Suppressor macrophage treated with lipopolysaccharide for 4 hours (primary cell): ENCODE measurements around the gene MBOAT1.
"Not testable (repeated sequence)": the region's sequence is repeated elsewhere in the genome, so short reads cannot be mapped to it uniquely, and the experiment has no call there.

ENCODE experiments used
- DNase-seq: peaks from one replicate; pipeline ENCODE4 v3.0.0-alpha.2; 2020

MBOAT1 gene, protein sequence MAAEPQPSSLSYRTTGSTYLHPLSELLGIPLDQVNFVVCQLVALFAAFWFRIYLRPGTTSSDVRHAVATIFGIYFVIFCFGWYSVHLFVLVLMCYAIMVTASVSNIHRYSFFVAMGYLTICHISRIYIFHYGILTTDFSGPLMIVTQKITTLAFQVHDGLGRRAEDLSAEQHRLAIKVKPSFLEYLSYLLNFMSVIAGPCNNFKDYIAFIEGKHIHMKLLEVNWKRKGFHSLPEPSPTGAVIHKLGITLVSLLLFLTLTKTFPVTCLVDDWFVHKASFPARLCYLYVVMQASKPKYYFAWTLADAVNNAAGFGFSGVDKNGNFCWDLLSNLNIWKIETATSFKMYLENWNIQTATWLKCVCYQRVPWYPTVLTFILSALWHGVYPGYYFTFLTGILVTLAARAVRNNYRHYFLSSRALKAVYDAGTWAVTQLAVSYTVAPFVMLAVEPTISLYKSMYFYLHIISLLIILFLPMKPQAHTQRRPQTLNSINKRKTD

DNA sequence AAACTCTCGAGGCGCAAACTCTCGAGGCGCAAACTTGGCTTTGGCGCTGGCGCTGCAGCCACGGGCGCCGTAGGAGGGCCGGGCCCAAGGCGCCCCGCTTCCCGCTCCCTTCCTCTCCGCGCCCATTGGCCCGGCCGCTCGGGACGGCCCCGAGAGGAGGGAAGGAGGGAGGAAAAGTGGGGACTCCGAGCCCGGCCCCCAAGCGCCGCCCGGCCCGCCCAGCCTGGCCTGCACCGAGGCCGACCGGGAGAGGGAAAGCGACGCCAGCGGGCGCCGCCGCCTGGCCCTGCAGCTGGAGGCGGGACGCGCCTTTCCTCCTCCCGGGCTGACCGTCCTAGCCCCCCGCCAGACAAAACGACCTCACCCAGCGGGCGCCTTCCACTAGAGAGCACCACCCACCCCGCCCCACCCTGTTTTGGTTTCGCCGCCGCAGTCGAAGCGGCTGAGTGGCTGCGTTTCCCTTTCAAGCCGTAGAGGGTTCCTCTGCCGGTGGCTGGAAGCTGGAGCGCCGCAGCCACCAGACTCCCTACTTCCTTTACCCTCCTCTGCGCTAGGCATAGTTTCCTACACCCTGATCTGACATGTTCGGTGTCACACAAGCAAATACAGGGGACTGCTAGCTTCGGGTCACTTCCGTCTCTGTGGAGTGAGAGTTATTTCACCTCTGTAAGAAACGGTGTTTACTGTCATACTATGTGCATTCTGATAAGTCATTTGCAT is at the start of gene MBOAT1:
Gene MBOAT1, minus strand, starts transcription at position 78 of the 720 bp plus-strand sequence. CDS start 235 bp downstream, outside the sequence.
- DNase-seq = peak; percentile 93

DNA sequence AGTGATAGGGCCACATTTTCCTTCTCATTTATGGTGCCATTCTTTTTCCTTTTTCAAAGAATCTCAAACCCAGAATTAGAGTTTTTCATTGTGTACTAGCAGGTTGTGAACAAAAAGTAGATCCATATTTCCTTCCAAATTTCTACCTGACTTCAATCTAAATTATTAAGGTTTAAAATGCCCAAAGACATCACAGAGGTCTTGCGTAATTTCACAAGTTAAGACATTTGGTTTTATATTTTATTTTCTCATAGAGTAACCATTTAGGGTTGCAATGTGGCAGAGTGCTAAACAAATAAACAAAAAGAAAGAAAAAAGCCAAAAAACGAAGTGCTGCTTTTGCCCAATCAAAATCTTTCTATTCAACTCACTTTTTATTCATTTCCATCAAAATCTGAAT is 49.4 kb upstream of the MBOAT1 start:
- no peak for DNase-seq

DNA sequence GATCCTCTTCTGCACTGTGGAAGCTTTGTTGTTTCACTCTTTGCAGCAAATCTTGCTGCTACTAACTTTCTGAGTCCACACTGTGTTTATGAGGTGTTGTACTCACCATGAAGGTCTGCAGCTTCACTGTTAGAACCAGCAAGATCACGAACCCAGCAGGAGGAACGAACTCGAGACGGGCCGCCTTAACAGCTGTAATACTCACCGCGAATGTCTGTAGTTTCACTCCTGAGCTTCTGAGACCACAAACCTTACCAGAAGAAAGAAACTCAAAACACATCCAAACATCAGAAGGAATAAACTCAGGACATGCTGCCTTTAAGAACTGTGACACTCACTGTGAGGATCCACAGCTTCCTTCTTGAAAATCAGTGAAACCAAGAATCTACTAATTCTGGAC is 48.1 kb upstream of the MBOAT1 start:
- no peak for DNase-seq

DNA sequence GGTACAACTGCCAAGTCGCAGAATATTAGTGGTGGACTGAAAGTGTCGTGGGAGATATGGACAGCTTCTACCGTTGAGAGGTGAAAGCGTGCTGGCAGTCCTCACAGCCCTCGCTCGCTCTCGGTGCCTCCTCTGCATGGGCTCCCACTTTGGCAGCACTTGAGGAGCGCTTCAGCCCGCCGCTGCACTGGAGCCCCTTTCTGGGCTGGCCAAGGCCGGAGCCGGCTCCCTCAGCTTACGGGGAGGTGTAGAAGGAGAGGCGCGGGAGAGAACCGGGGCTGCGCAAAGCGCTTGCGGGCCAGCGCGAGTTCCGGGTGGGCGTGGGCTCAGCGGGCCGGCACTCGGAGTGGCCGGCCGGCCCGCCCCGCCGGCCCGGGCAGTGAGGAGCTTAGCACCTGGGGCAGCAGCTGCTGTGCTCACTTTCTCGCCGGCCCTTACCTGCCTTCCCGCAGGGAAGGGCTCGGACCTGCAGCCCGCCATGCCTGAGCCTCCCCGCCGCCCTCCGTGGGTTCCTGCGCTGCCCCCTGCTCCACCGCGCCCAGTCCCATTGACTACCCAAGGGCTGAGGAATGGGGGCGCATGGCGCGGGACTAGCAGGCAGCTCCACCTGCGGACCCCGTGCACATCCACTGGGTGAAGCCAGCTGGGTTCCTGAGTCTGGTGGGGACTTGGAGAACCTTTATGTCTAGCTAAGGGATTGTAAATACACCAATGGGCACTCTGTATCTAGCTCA is 47.2 kb upstream of the MBOAT1 start:
- no peak for DNase-seq

DNA sequence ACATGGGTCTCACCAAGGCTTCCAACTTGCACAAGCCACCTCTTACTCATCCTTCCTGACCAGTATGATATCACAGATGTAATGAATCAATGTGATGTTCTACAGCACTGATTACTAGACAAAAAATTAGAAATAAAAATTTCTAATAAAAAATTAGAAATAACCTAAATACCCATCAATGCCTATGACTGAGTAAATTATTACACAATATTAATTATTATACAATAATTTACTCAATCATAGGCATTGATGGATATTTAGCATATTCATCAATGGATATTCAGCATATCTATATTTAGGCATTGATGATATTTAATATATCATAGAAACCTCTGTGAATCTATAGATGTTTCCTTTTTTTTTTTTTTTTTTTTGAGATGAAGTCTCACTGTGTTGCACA is 43.2 kb upstream of the MBOAT1 start:
- DNase-seq = peak; percentile 11

DNA sequence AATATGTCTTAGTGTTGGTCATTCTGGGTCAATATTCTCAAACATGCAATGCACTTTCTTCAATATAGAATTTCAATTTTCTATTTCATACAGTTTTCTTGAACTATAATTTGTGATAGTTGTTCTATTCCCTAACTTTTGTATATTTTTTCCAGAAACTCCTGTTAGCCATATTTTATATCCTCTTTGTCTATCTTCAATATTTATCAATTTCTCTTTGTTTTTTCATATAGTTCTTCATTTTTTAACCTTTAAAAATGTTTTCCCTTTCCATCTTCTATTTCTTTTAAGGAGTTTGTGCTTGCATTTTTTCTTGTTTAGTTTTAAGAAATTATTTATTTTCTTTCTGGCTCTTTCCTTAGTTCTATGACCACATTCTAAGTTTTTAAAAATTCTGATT is 42.0 kb upstream of the MBOAT1 start:
- no peak for DNase-seq

DNA sequence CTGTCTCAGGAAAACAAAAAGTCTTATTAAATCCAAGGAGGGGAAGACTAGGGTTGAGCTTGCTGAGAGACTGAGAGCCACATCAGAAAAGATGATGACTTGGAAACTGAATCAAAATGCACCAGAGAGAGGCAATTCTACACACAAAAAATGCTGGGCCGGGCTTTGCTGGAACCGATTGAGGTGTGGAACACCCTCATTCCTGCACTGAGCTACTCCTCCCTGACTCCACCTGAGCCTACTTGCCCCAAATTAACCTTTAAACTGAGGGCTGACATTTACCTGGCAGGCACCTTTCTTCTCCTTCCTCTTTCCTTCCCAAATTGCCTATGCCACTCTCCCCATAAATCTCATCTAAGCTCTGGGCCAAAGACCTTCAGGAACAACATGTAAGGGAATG is 40.8 kb upstream of the MBOAT1 start:
- DNase-seq = no peak

DNA sequence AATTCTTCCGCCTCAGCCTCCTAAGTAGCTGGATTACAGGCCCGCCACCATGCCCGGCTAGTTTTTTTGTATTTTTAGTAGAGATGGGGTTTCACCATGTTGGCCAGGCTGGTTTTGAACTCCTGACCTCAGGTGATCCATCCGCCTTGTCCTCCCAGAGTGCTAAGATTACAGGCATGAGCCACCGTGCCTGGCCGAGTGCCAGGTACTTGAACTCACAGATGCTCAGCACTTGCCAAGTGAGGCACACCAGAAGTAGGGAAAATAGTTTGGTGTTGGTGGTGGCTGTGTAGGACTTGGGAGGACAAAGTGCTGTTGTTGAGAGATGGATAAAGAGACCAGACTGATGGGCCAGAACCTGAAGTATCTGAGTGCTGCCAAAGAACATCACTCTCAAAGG is 40.0 kb upstream of the MBOAT1 start:
- no peak for DNase-seq

DNA sequence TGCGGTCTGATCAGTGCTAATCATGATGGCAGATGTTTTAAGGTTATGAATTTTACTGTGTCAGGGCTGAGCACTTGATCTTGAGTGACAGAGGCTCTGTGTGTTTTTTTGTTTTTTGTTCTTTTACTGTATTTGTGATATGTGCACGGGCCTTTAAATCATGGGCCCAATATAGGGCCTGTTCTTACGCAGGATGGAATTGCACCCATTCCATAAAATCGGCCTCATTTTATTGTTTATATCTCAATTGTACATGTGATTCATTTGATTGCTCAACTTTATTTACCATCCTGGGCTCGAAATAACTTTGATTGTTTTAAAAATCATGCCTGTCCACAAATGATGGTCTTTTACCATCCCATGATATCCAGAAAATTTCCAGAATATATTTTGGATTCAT is 39.3 kb upstream of the MBOAT1 start:
- no peak for DNase-seq

DNA sequence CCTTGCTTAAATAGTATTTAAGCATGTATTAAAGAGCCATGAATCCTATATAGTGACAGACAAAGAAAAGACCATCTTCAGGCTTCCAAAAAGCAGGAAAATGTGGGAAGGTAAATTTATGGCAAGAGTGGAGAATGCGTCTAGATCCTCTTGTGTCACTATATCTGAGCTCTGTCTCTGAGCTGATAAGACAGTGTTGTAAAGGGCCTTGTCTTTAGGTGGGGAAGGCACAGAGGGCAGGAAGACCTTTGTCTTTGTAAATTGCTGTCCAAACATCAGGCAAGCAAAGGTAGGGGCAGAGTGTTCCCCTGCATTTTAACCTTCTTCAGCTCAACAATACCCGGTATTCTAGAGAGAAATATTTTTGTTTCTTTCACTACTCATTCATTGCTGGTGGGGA is 33.9 kb upstream of the MBOAT1 start:
- DNase-seq = no peak

DNA sequence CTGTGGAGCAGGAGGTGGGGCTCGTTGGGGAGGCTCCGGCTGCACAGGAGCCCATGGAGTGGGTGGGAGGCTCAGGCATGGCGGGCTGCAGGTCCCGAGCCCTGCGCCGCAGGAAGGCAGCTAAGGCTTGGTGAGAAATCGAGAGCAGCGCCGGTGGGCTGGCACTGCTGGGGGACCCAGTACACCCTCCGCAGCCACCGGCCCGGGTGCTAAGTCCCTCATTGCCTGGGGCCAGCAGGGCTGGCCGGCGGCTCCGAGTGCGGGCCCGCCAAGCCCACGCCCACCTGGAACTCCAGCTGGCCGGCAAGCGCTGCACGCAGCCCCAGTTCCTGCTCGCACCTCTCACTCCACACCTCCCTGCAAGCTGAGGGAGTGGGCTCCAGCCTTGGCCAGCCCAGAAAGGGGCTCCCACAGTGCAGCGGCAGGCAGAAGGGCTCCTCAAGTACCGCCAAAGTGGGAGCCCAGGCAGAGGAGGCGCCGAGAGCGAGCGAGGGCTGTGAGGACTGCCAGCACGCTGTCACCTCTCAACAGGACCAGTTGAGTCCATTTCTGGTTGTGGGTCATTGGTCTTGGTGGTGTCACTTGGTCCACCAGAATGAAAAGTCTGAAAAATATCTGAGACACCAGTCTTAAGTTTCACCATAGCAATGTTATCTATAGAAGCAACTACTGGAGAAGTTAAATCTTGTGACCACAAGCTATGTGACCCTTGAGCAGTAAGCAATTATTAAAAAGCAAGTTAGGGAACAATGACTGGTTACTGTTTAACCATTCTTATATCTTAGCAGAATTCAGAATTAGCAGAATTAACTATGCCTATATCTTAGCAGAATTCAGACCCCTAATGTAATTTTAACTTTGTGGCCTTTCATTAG is 32.8 kb upstream of the MBOAT1 start:
- not testable (repeated sequence) for DNase-seq

DNA sequence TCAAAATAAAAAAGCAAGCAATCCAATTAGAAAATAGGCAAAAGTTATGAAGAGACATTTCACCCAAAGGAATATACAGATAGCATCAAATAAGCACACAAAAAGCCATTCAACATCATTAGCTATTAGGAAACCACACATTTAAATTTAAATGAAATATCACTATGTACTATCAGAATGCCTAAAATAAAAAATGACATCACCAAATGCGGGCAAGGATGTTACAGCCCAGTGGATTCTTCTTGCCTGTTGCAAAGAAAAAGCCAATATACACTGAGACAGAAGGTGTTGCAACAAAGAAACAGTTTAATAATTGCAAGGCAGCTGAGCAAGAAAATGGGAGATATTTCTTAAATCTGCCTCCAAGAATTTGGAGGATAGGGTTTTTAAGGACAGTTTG is 31.0 kb upstream of the MBOAT1 start:
- DNase-seq = no peak

DNA sequence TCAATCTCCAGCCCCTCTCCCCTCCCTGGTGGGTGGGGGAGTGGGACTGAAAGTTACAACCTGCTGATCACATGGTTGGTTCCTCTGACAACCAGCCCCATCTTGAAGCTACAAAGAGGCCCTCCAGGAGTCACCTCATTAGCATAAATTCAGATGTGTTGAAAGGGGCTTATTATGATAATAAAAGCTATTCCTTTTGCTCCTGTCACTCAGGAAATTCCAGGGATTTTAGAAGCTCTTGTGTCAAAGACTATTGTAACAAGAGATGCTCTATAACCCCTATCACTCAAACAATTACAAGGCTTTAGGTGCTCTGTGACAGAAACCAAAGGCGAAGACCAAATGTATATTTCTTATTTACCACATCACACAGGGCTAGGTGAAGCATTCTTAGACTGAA is 30.1 kb upstream of the MBOAT1 start:
- no peak for DNase-seq

DNA sequence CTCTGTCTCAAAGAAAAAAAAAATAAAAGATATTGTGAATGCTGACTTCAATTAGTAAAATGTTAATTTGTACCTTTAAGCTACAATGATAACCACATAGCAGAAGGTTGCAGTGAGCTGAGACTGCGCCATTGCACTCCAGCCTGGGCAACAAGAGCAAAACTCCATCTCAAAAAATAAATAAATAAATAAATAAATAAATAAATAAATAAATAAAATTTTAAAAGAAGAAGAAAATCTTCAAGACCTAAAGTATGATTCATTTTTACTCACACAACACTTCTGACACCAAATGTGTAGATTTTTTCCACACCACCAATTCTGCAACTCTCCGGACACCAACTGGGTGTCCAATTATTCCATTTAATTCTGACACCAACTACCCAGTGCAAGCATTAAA is 28.8 kb upstream of the MBOAT1 start:
- DNase-seq = no peak

DNA sequence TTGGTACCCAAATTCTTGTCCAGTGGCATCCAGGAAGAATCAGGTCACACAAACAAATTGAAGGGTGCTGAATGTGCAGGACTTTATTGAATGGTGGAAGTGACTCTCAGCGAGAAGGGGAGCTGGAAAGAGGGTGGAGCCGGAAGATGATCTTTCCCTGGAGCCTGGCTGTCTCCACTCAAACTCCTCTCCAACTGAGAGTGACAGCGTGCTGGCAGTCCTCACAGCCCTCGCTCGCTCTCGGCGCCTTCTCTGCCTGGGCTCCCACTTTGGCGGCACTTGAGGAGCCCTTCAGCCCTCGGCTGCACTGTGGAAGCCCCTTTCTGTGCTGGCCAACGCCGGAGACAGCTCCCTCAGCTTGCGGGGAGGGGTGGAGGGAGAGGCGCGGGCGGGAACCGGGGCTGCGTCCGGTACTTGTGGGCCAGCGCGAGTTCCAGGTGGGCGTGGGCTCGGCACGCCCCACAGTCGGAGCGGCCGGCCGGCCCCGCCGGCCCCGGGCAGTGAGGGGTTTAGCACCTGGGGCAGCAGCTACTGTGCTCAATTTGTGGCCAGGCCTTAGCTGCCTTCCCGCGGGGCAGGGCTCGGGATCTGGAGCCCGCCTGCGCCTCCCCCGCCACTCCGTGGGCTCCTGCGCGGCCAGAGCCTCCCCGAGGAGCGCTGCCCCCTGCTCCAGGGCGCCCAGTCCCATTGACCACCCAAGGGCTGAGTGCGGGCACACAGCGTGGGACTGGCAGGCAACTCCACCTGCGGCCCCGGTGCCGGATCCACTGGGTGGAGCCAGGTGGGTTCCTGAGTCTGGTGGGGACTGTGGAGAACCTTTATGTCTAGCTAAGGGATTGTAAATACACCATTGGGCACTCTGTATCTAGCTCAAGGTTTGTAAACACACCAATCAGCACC is 26.7 kb upstream of the MBOAT1 start:
- no peak for DNase-seq

DNA sequence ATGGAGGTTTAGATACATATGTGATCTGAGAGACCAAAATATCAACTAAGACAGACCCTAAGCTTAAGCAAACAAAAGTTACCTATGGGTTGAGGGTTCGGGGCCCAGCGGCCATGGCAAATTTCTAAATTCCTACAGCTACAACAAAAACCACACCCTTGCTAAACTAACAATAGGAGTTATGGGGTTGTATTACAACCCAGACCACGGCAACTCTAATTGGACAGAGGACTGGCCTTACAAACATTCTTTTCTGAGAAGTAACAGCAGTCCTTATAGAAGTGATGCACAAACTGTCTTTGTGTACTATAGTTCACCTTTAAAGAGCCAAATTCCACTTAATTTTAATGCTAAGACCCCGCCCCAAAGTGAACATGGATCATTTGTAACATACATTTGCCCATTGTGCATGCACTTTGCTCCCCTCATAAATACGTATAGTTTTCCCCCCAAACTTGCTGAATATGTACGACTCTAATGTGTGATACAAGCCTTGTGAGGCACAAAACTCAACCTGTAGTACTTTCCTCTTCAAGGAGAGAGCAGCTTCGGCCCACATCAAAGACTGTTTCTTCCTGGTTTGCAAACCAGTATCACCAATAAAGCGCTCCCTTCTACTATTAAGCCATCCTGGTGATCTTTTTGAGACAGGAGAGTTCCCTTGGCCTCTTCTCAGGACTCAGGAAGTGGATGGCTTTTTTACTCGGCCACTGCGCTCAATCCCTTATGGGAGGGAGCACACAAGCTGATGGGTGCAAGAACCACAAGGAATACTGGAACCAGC is 25.6 kb upstream of the MBOAT1 start:
- DNase-seq = no peak

DNA sequence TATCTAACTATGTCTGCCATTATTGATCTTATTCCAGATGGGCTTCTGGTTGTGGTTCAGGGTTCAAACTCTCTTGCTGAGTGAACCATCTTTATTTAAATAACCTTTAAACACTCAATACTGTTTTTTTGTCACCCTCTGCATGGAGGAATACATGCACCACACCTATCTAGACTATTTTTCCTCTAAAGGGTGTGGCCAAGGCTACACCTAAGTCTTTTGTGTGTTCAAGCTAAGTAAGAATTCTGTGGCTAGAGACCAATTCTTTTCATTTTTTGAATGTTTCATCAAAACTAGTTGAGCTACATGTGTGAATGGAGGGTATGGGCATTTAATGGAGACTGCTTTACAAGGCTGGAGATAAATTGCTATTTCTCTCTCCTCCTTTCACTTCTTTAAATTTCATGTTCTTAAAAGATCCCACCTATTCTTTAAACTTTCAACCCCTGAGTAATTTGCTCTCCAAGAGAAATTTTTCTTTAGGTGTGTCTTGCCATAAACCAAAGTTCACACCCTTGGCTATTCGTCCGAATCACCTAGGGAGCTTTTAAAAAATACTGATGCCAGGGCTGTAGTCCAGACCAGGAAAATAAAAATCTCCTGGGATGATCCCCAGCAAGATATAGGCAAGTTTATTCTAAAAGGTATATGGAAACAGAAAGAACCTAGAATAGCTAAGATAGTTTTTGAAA is 24.8 kb upstream of the MBOAT1 start:
- no peak for DNase-seq

DNA sequence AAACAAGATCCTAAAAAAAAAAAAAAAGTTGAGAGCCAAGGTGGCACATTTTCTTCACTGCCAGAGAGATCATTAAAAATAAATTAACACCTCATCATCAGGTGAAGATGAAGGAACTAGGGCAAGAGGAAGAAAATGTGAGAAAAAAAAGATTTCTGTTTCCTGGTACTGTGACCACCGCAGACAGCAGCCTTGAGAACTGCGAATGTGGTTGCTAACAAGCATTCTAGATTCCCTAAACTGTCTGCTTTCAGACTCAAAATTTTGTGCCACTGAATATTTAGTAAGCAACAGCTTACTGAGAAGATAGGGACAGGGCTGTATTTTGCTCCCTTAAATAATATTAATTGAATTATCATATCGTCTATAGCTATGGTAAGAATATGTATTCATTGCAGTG is 24.1 kb upstream of the MBOAT1 start:
- no peak for DNase-seq

DNA sequence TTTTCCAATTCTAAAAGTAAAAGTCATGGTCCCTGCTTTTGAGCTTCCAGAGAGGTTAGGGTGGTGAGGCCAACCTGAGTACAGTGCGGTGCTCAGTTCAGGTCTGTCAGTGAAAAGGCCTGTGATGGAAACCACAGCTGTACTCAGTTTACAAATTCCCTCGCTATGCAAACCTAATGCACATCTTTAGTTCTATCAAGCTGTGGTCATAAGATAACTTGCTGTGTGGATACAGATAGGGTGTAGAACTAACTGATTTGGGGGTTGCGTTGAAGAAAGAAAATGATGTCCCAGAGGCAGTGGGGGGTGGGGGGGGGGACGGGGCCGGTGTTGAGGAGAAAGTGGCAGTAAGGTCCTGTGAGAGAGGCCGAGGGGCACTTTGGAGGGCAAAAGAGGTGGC is 22.8 kb upstream of the MBOAT1 start:
- no peak for DNase-seq

DNA sequence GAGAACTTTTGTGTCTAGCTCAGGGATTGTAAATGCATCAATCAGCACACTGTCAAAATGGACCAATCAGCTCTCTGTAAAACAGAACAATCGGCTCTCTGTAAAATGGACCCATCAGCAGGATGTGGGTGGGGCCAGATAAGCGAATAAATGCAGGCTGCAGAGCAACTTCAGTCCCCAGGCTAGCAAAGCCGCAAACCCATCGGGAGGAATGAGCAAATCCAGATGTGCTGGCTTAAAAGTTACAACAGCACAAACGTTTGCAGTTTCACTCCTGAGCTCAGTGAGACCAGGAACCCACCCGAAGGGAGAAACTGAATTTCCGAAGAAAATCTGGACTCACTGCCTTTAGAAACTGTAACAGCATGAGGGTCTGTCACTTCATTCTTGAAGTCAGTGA is 21.9 kb upstream of the MBOAT1 start:
- no peak for DNase-seq
